ENCODE data around the gene AGAP3. TPM values are rescaled to one million over a fixed set of nuclear protein-coding genes. Genes with fewer than 3 reads are reported as not detected.

The AGAP3 gene
- total RNA-seq, 4 donors from 2014 or later, result 34.6 to 53.0 (median 47.9) TPM

GRCh38 chr7:151080067-151080521 is 6.2 kb upstream of the AGAP3 start:
- no peak for DNase-seq (ENCODE audit: low spot score)
- peak; percentile 2 for ATAC-seq (ENCODE audit: low FRiP score)
- TF ChIP-seq, protein P1, sequence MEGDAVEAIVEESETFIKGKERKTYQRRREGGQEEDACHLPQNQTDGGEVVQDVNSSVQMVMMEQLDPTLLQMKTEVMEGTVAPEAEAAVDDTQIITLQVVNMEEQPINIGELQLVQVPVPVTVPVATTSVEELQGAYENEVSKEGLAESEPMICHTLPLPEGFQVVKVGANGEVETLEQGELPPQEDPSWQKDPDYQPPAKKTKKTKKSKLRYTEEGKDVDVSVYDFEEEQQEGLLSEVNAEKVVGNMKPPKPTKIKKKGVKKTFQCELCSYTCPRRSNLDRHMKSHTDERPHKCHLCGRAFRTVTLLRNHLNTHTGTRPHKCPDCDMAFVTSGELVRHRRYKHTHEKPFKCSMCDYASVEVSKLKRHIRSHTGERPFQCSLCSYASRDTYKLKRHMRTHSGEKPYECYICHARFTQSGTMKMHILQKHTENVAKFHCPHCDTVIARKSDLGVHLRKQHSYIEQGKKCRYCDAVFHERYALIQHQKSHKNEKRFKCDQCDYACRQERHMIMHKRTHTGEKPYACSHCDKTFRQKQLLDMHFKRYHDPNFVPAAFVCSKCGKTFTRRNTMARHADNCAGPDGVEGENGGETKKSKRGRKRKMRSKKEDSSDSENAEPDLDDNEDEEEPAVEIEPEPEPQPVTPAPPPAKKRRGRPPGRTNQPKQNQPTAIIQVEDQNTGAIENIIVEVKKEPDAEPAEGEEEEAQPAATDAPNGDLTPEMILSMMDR (IDR thresholded peaks at IDR 0.05), result no peak

DNA sequence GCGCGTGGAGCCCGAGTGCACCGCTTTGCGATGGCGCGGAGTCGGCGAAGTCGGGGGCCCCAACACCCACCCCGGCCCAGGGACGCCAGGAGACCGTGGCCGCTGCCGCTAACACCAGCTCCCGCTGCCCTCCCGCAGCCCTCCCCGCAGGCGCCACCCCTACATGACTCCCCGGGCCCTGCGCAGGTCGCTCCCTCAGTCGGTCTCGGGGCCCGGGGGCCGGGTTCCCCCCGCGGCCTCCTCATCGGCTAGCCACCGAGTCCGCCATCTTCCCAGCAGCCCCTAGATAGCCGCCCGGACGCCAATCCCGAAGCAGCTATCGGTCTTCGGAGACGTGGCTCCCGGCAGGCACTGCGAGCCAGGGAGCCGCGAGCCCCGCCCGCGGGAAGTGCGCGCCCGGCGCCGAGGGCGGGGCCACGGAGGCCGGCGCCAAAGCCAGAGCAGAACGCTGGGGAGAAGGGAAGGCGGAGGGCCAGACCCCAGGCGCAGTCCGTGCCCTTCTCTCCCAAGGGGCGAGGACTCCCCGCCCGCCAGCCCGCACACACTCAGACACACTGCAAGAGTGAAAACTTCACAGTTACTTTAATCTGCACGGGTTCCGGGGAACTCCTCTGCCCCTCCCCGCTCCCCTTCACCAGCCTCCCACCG is 5.6 kb upstream of the AGAP3 start, which contains the start of gene FASTK:
FASTK (minus strand) TSS at position 288 of the 648 bp plus-strand sequence; CDS start at position 245, 43 bp downstream.
- TF ChIP-seq, protein P1 (IDR thresholded peaks at IDR 0.05), result no peak
- ATAC-seq (ENCODE audit: low FRiP score), result peak; percentile 86
- peak; percentile 51 for DNase-seq (ENCODE audit: low spot score)

DNA sequence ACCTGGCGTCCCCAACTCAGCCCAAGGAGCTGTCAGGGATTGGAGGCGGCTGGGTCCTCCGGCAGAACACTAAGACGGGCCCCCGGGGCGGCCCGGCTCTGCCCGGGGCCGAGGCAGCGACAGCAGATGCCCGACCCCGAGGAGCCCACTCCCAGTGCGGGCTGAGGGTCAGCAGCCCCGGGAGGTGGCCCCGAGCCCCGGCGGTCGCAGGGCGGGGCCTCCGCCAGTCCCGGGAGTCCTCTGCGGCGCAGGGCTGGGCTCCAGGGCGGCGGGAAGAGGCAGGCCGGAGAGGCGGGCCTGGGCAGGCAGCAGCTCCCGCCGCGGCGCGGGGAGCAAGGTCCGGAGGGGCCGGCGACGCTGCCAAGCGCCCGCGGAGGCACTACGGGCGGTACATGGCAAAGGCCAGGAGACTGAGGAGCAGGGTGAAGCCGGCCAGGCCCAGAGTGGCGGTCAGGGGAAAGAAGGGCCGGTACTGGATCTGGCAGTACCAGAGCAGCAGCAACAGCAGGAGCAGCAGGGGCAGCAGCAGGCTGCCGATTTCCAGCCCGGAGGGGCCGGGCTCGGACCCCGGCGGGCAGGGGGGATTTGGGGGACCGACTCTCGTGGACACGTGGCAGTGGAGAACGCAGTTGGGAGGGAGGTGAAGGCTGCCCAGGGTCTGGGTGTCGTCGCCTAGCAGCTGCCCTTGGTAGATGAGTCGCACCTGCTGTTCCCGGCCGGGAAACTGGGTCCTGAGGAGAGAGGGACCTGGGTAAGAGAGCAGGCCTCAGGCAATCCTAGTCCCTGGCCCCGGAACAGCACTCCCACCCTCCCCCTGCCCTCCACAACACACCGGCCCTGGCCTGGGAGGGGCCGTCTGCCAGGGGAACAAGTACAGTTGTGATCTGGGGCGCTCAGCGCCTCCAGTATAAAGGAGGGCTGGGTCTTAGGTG is 4.8 kb upstream of the AGAP3 start:
- DNase-seq (ENCODE audit: low spot score), result no peak
- no peak for ATAC-seq (ENCODE audit: low FRiP score)
- TF ChIP-seq, protein P1 (IDR thresholded peaks at IDR 0.05), result no peak

DNA sequence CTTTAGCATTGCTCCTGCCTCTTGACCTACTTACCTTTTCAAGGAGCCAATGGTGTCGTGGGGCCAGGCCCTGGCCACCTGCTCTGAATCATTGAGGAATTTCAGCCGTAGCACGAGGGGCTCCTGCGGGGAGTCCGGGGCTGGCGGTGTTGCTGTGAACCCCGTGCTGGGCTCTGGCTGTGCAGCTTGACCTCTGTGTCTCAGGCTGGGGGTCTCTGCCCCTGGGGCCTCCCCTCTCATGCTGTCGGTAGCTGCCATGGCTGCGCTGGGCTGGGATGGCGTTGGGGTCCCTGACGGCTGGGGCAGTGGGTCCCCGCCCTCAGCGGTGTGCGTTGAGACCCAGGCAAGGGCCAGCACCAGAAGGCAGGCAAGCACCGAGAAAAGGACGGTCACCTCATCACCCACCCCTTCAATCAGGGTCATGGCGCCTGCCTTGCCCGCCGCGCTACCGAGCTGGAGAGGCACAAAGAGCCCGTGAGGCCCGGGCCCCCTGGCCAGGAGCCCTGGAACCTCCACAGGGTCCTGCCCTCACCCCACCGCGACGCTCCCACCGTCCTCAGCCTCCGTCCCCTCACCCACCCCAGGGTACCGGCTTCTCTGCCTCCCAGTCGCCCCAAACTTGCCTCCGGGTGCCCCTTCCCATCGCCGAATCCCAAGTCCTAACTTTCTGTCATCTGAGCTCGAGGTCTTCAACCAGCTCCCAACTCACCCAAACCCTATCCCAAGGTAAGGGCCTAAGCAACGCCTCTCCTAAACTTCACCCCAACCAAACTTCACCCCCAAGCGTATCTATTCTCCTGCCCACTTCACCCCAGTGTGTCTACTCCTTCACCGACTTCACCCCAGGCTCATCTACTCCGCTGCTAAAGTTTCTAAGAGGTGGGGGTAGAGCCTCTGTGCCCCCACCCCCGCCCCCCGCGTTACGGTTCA is 3.9 kb upstream of the AGAP3 start:
- DNase-seq (ENCODE audit: low spot score) (no peak), ATAC-seq (ENCODE audit: low FRiP score) (no peak)
- TF ChIP-seq, protein P1 (IDR thresholded peaks at IDR 0.05), result no peak

DNA sequence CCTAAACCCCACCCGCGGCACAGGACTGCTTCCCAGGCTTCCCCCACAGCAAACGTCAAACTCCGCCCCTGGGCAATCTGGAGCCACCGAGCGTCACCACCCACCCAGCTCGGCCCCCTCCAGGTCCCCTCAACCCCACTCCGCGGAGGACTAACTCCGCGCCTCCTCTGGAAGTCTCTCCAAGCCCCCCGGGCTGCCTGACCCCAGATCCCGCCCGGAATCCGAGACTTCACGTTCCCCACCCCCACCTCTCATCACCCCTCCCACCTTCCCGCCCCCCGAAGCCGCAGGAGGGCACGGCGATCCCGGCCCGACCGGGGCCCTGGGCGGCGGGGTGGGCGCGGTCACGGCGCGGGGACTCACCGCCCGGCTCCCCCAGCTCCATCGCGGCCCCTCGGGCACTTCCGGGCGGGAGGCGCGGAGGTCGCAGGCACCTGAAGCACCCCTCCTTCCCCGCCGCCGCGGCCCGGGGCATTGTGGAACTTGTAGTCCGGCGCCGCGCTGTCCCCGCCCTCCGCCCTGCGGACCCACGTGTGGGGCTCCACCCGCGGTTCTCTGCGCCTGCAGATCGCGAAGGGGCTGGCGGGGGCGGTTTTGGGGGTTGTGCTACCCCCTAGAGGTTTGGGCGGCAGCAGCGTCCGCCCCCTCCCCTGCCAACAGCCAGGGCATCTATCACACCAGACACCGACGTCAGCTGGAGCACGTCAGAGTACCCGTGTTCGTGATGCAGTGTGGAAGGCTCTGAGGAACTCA is 3.0 kb upstream of the AGAP3 start, which contains the start of gene TMUB1:
TMUB1 (minus strand) TSS at position 423 of the 753 bp plus-strand sequence. CDS start 930 bp downstream, outside the sequence.
- DNase-seq (ENCODE audit: low spot score) (no peak), ATAC-seq (ENCODE audit: low FRiP score) (peak; percentile 24)
- TF ChIP-seq, protein P1 (IDR thresholded peaks at IDR 0.05), result no peak

DNA sequence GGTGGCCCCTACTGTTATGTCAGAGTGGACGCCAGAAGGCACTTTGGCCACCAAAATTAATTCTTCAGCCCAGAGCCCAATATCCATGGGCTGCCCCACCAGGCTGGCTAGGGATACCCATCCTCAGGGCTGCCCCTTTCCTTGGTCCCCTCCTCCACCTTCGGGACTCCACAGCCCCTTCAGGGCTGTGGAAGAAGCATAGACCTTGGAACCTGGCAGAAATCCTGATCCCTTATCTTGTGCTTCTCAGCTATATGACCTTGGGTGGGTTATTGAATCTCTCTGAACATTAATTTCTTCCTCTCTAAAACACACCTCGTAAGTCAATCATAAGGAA is 2.5 kb upstream of the AGAP3 start:
- no peak for DNase-seq (ENCODE audit: low spot score)
- TF ChIP-seq, protein P1 (IDR thresholded peaks at IDR 0.05), result no peak
- no peak for ATAC-seq (ENCODE audit: low FRiP score)

All from omental fat pad (tissue), 4 donors.